Skeletal muscle tissue (tissue), 4 donors: ENCODE measurements around the gene TMCO5A. TPM values are rescaled to one million over a fixed set of nuclear protein-coding genes. Genes with fewer than 3 reads are reported as not detected.

Source experiments
- H3K27ac ChIP-seq: one replicate; pipeline ENCODE4 v1.7.0; 2013; ENCODE audit warnings: mild to moderate bottlenecking, low read depth, low read length, inconsistent platforms
- H3K27me3 ChIP-seq, 3 donors: one replicate each; pipeline ENCODE4 v1.7.0; 2013; ENCODE audit warnings: low read length in 3 of 3; ENCODE audit not compliant: control insufficient read depth in 3 of 3, insufficient read depth in 3 of 3
- H3K36me3 ChIP-seq, 3 donors: one replicate each; pipeline ENCODE4 v1.7.0; 2013; ENCODE audit warnings: low read length in 3 of 3; ENCODE audit not compliant: control insufficient read depth in 3 of 3, insufficient read depth in 3 of 3
- H3K4me1 ChIP-seq, 3 donors: one replicate each; pipeline ENCODE4 v1.7.0; 2013; ENCODE audit warnings: low read length in 3 of 3, mild to moderate bottlenecking in 3 of 3; ENCODE audit not compliant: control insufficient read depth in 3 of 3, insufficient read depth in 3 of 3
- H3K4me3 ChIP-seq, 3 donors: one replicate each; pipeline ENCODE4 v1.7.0; 2013; ENCODE audit warnings: low read length in 3 of 3
- H3K9ac ChIP-seq, 3 donors: one replicate each; pipeline ENCODE4 v1.7.0; 2013; ENCODE audit warnings: low read length in 3 of 3, mild to moderate bottlenecking in 3 of 3, moderate library complexity in 2 of 3, low read depth in 1 of 3
- H3K9me3 ChIP-seq, 3 donors: one replicate each; pipeline ENCODE4 v1.7.0; 2013; ENCODE audit warnings: low read length in 3 of 3; ENCODE audit not compliant: control insufficient read depth in 3 of 3
- total RNA-seq: library from RNA; depleted of rRNA; stranded (reverse); fragments of >200 nt; gene quantifications from one replicate; pipeline ENCODE4 v1.2.3, GENCODE V29; 2014
- donor health status: Osteomylitis.

The TMCO5A gene
- total RNA-seq, 1 donor from 2014 or later: not detected

DNA sequence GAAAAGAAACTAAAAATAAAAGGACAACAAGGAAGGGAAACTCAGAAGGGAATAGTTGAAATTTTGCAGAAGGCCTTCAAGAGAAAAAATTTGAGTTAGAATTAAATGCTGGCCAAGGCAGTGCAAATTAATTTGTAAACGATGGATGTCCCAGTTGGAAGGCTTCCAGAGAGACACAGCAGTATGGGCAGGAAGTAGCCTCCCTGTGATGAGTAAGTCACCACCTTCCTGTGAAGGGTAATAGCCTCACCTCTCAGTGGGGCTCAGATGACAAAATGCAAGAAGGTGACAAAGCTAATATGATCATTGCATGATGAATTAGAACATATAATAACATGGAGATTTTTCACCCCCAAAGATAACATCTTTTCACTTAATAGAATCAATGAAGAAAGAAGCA lies 27.3 kb upstream of the TMCO5A start:
- Histone ChIP-seq H3K27ac (no peak overlapping the region), H3K4me1 (no peaks in the 10 kb centered on the region), H3K9ac (no peak overlapping the region), H3K9me3 (no peaks in the 10 kb centered on the region), H3K27me3 (peaks cover 0 to 4% (median 0%) of the 10 kb centered on the region in 3 donors), H3K4me3 (no peak overlapping the region), H3K36me3 (no peaks in the 10 kb centered on the region)

DNA sequence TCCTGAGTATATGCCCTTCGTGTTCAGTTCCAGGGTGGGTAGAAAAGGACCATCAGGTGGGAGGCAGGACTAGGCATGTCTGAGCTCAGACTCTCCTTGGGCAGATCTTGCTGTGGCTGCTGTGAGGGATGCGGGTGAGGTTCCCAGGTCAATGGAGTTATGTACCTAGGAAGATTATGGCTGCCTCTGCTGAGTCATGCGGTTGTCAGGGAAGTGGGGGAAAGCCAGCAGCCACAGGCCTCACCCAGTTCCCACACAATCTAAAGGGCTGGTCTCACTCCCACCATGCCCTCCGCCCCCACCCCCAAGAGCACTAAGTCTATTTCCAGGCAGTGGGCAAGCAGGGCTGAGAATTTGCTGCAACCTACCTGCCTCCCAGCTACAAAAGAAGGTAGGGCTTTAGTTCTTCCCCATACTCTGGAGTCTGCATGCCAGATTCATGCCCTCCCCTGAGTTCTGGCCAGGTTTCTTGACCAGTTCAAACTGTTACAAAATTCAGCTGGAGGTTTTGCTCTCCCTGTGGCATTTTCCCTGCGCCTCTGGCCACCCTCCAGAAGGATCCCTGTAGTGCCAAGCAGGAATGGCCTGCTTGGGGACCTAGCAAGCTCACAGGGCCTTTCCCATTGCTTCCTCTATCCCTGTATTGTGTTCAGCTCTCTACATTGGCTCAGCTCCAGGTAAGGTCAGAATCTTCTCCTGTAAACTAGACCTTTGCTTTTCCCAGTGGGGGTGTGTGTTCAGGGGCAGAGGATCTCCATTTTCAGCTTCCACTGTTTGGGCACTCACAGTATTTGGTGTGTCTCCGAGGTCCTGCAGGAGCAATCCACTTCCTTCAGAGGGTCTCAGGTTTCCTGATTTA lies 12.7 kb upstream of the TMCO5A start:
- no peak overlapping the region for H3K4me3 ChIP-seq
- H3K4me1 ChIP-seq: no peaks in the 10 kb centered on the region
- no peaks in the 10 kb centered on the region for H3K36me3 ChIP-seq
- H3K27me3 ChIP-seq: no peaks in the 10 kb centered on the region
- H3K27ac ChIP-seq: no peak overlapping the region
- no peak overlapping the region for H3K9ac ChIP-seq
- H3K9me3 ChIP-seq: no peaks in the 10 kb centered on the region

DNA sequence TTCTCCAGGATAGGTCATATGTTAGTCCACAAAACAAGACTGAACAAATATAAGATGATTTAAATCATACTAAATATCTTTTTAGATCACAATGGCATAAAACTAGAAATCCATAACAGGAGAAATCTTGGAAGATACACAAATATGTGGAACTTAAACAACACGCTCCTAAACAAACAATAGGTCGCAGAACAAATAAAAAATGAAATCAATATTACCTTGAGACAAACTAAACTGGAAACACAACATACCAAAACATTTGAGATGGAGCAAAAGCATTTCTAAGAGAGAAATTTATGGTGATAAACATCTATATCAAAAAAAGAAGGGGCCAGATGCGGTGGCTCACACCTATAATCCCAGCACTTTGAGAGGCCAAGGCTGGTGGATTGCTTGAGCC lies 8.3 kb upstream of the TMCO5A start:
- H3K9ac ChIP-seq: no peak overlapping the region
- H3K27me3 ChIP-seq: no peaks in the 10 kb centered on the region
- no peak overlapping the region for H3K27ac ChIP-seq
- no peaks in the 10 kb centered on the region for H3K4me1 ChIP-seq
- no peaks in the 10 kb centered on the region for H3K9me3 ChIP-seq
- no peaks in the 10 kb centered on the region for H3K36me3 ChIP-seq
- H3K4me3 ChIP-seq: no peak overlapping the region

DNA sequence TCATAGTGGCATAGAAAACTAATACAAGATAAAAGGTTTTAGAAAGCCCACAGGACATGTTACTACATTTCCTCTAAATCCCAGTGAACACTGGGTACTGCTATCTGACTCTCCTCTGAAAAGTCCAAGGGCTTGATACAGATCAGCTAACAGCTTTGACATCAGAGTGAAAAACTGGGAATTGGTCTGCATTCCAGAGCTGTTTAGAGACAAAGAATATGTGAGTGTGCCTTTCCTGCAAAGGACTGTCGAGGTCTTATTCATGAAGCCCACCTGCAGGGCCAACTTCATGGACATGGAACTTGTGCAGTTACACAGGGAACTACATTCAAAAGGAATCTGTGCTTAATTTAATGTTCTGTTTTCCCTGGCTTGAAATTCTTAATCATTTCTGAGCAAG lies 5.2 kb upstream of the TMCO5A start:
- Histone ChIP-seq H3K27me3 (no peaks in the 10 kb centered on the region), H3K27ac (no peak overlapping the region), H3K9ac (no peak overlapping the region), H3K9me3 (no peaks in the 10 kb centered on the region), H3K4me3 (no peak overlapping the region), H3K4me1 (no peaks in the 10 kb centered on the region), H3K36me3 (no peaks in the 10 kb centered on the region)

DNA sequence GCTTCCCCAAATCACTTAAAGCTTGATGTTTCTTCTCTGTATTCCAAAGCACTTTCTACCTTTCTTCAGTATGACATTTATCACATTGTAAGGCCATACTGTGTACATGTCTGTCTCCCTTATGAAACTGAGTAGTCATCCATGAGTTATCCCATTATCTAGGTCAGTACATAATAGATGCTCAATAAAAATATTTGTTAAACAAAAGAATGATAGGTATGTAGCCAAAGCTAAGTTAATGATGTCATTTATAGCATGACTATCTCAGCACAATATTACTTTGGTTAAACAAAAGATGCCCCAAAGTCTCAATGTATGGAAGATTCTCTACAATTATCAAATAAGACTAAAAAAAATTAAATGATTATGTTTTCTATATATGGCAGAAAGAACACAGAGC lies 3.1 kb upstream of the TMCO5A start:
- H3K4me3 ChIP-seq: no peak overlapping the region
- no peaks in the 10 kb centered on the region for H3K4me1 ChIP-seq
- H3K36me3 ChIP-seq: no peaks in the 10 kb centered on the region
- no peak overlapping the region for H3K9ac ChIP-seq
- no peak overlapping the region for H3K27ac ChIP-seq
- H3K9me3 ChIP-seq: no peaks in the 10 kb centered on the region
- H3K27me3 ChIP-seq: no peaks in the 10 kb centered on the region

DNA sequence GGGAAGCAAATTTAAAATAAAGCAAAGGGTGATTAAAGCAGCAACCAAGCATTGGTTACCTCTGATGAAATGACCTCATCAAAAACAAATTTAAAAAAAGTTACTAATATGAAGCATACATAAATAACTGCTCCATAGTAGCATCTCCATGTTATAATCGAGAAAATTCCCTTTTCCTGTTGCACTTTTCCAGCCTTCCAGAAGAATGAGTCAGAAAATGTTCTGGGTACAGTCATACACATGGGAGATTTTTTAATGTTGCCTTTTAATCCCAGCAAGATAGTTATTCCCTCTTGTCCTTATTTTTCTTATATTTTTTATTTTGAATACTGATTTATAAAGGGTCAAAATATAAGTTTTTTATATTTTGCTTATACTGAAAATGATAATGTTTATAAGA lies 2.6 kb upstream of the TMCO5A start:
- H3K27ac ChIP-seq: no peak overlapping the region
- no peak overlapping the region for H3K9ac ChIP-seq
- H3K4me1 ChIP-seq: no peaks in the 10 kb centered on the region
- H3K4me3 ChIP-seq: no peak overlapping the region
- H3K9me3 ChIP-seq: no peaks in the 10 kb centered on the region
- no peaks in the 10 kb centered on the region for H3K36me3 ChIP-seq
- H3K27me3 ChIP-seq: no peaks in the 10 kb centered on the region

DNA sequence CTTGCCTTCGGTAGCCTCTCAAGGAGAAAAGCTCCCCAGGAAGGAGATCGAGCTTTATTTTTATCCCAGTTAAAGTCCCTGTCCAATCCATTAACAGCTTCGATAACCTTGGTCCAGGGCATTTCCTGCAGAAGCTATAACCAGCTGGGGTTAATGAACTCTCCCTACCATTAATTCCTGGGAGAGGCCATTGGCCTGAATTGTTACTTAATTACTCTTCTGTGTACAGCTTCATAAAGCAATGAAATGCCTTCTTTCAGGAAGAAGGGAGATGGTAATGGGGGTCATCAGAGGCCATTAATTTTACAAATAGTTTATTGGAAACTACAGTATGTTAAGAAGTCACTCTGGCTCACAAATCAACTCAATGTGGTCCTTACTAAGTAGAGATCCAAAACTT lies 1.9 kb upstream of the TMCO5A start:
- no peak overlapping the region for H3K27ac ChIP-seq
- no peaks in the 10 kb centered on the region for H3K4me1 ChIP-seq
- no peaks in the 10 kb centered on the region for H3K9me3 ChIP-seq
- no peak overlapping the region for H3K9ac ChIP-seq
- H3K27me3 ChIP-seq: no peaks in the 10 kb centered on the region
- H3K36me3 ChIP-seq: no peaks in the 10 kb centered on the region
- no peak overlapping the region for H3K4me3 ChIP-seq

DNA sequence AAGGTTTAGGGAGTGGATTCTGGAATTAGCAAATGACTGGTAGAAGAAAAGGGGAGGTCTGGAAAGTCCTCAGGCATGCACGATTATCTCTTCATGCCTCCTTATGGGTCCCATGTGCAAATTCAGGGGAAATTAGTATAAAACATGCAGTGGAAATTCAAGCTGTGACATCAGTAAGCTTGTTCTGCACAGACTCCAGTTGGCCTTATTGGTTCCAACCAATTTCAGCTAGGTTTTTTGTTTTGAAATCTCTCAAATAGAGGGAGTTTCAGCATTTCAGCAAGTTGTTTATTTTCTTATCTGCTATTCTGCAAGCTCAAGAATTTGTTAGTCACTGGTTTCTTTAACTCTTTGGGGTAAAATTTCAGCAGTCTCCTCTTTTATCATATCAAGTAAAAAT lies 774 bp upstream of the TMCO5A start:
- no peaks in the 10 kb centered on the region for H3K4me1 ChIP-seq
- H3K9me3 ChIP-seq: no peaks in the 10 kb centered on the region
- no peak overlapping the region for H3K4me3 ChIP-seq
- no peak overlapping the region for H3K27ac ChIP-seq
- no peaks in the 10 kb centered on the region for H3K27me3 ChIP-seq
- H3K9ac ChIP-seq: no peak overlapping the region
- H3K36me3 ChIP-seq: no peaks in the 10 kb centered on the region

DNA sequence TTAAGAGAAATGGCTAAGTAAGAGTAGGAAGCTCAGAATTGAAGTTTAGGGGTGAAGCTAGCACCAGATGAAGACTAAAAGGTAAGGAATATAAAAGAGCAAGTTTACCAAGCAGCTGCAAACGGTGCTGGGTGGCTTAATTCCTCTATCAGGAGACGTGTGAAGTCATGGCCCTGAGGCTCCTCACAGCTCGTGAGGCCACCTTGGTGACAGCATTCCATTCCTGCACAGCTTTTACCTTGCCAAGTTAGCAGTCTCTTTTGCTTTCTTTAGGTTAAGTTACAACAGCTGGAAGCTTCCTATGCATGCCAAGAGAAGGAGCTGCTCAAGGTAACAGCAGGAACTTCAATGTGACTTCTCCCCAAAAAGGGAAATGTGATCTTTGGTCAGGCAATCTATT lies 6.4 kb downstream of the TMCO5A start:
- H3K36me3 ChIP-seq: no peaks in the 10 kb centered on the region
- H3K27ac ChIP-seq: no peak overlapping the region
- no peaks in the 10 kb centered on the region for H3K4me1 ChIP-seq
- H3K27me3 ChIP-seq: no peaks in the 10 kb centered on the region
- H3K4me3 ChIP-seq: no peak overlapping the region
- no peaks in the 10 kb centered on the region for H3K9me3 ChIP-seq
- no peak overlapping the region for H3K9ac ChIP-seq

DNA sequence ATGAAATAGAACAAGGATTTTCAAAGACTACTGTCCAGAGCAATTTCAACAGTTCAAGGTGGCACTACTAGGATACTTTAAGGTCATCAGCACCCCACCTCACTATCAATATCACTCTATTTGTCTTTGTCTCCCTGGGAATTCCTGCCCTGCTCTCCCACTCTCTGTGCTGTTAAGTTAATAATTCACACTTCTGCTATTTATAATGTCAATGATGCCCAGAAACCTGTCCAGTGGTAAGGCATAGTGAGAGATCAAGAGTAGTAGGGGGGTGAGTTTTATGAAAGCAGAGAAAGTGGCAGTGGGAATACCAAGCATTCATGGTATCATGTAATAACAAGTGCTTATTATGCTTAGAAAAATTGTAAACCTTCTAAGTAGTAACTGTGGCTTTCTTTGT lies 7.3 kb downstream of the TMCO5A start:
- H3K9me3 ChIP-seq: no peaks in the 10 kb centered on the region
- H3K36me3 ChIP-seq: no peaks in the 10 kb centered on the region
- H3K27me3 ChIP-seq: no peaks in the 10 kb centered on the region
- no peaks in the 10 kb centered on the region for H3K4me1 ChIP-seq
- H3K9ac ChIP-seq: no peak overlapping the region
- H3K4me3 ChIP-seq: no peak overlapping the region
- no peak overlapping the region for H3K27ac ChIP-seq
